Measurements from ENCODE around the gene DHRS7C. TPM values are rescaled to one million over a fixed set of nuclear protein-coding genes. Genes with fewer than 3 reads are reported as not detected.

Gene DHRS7C
- total and polyA plus RNA-seq, 2 donors (not counting 3 experiments of a cell fraction or from before 2014, with no cell fraction given) = not detected

GRCh38 chr17:9829343-9829742 is 38.0 kb upstream of the DHRS7C start:
- CTCF ChIA-PET = no interaction called here
- intact Hi-C loops (cut with micrococcal nuclease) = no loop called here

More at GRCh38 chr17:9829343-9829742, 38.0 kb upstream of the DHRS7C start:
- TF ChIP-seq MYC (IDR thresholded peaks at IDR 0.05; ENCODE audit: low read depth, low read length) (no peak), JUN (IDR thresholded peaks at IDR 0.05; ENCODE audit: borderline replicate concordance, insufficient read depth, insufficient read length, low read depth) (no peak), EZH2 (IDR thresholded peaks at IDR 0.05; ENCODE audit: borderline replicate concordance, low read depth, low read length, severe bottlenecking) (no peak), GATA2 (IDR thresholded peaks at IDR 0.05; ENCODE audit: insufficient read depth, insufficient read length, low read depth, low read length) (no peak), FOS (IDR thresholded peaks at IDR 0.05; ENCODE audit: borderline replicate concordance, insufficient read depth, low read length) (no peak), MAX (IDR thresholded peaks at IDR 0.05; ENCODE audit: insufficient read depth, insufficient read length) (no peak), POLR2A (IDR thresholded peaks at IDR 0.05; ENCODE audit: low read depth, low read length) (no peak), POLR2AphosphoS5 (IDR thresholded peaks at IDR 0.05; ENCODE audit: insufficient read depth, low read depth, low read length) (no peak)
- TF ChIP-seq, protein P1, sequence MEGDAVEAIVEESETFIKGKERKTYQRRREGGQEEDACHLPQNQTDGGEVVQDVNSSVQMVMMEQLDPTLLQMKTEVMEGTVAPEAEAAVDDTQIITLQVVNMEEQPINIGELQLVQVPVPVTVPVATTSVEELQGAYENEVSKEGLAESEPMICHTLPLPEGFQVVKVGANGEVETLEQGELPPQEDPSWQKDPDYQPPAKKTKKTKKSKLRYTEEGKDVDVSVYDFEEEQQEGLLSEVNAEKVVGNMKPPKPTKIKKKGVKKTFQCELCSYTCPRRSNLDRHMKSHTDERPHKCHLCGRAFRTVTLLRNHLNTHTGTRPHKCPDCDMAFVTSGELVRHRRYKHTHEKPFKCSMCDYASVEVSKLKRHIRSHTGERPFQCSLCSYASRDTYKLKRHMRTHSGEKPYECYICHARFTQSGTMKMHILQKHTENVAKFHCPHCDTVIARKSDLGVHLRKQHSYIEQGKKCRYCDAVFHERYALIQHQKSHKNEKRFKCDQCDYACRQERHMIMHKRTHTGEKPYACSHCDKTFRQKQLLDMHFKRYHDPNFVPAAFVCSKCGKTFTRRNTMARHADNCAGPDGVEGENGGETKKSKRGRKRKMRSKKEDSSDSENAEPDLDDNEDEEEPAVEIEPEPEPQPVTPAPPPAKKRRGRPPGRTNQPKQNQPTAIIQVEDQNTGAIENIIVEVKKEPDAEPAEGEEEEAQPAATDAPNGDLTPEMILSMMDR (IDR thresholded peaks at IDR 0.05; ENCODE audit: extremely low read depth in 1 of 2, insufficient read depth in 1 of 2, low read depth in 1 of 2, low read length in 2 of 2) = no peak
- DNase-seq (ENCODE audit: low read depth, low spot score) (no peak), FAIRE-seq (no peak)
- Histone ChIP-seq H3K36me3 (ENCODE audit: control insufficient read depth in 2 of 2, extremely low read depth in 1 of 2, insufficient read depth in 2 of 2, low read length in 2 of 2) (no peaks in the 10 kb centered on the region), H3K4me1 (ENCODE audit: control insufficient read depth, extremely low read depth, insufficient read depth, low read length) (no peaks in the 10 kb centered on the region), H3K27me3 (ENCODE audit: control insufficient read depth in 2 of 2, insufficient read depth in 2 of 2, low read length in 2 of 2) (no peaks in the 10 kb centered on the region), H3K4me3 (replicated peaks in 1 of 3; ENCODE audit: insufficient read depth in 1 of 3, low read depth in 1 of 3, low read length in 3 of 3) (no peak overlapping the region), H3K9me3 (replicated peaks; ENCODE audit: control insufficient read depth, insufficient read depth, low read length) (peaks cover 4% of the 10 kb centered on the region), H4K20me1 (replicated peaks; ENCODE audit: control insufficient read depth, extremely low read depth, insufficient read depth, low read length) (no peaks in the 10 kb centered on the region), H3K9me1 (replicated peaks; ENCODE audit: control insufficient read depth, extremely low read depth, insufficient read depth, low read length) (no peaks in the 10 kb centered on the region), H3K4me2 (ENCODE audit: insufficient read depth, low read length) (no peak overlapping the region), H3K79me2 (ENCODE audit: control insufficient read depth, insufficient read depth, low read length) (no peaks in the 10 kb centered on the region), H3K9ac (replicated peaks; ENCODE audit: extremely low read depth, insufficient read depth, low read length) (no peak overlapping the region), H3K27ac (ENCODE audit: insufficient read depth, low read depth, low read length) (no peak overlapping the region), H2AFZ (ENCODE audit: low read depth, low read length) (no peak overlapping the region)
- no TSS peak for BruUV-seq (replicated peaks)
- POLR2A ChIA-PET = no interaction called here
- dilution Hi-C loops (cut with MboI; ENCODE audit: extremely low pct_ligation_motif_present, low sequenced_read_pairs) = no loop called here

Measured in endothelial cell of umbilical vein (primary cell).